ENCODE results near the gene HCRTR1. TPM values are rescaled to one million over a fixed set of nuclear protein-coding genes. Genes with fewer than 3 reads are reported as not detected.

HCRTR1 gene
- total RNA-seq, 4 donors from 2014 or later, result 0.59 TPM; not detected in 3

- Histone ChIP-seq H3K36me3 (peaks cover 0 to 44% of the 10 kb centered on the region in 2 donors), H3K27me3 (no peaks in the 10 kb centered on the region), H3K27ac (peak overlapping the region; percentile 68 to 99 (median 88)), H3K4me3 (no peak overlapping the region), H3K4me1 (peaks cover 62 to 75% of the 10 kb centered on the region in 2 donors), H3K9me3 (no peaks in the 10 kb centered on the region)
- intact Hi-C loops (cut with DNase I; ENCODE audit: low total_unique reads), result no loop called here
- no peak for ATAC-seq
- in situ Hi-C loops (cut with MboI; ENCODE audit: low sequenced_read_pairs in 4 of 4), result no loop called here
- TF ChIP-seq POLR2A (IDR thresholded peaks at IDR 0.05) (no peak), CTCF (IDR thresholded peaks at IDR 0.05 in 4 of 5, conservative IDR thresholded peaks at IDR 0.05 in 1 of 5) (no peak)
- DNase-seq, result no peak
These were observed 15.2 kb downstream of the HCRTR1 start for GRCh38 chr1:31632649-31633048.

- H3K9me3 ChIP-seq, result no peaks in the 10 kb centered on the region
- DNase-seq (peak in 1 of 2 donors; percentile 64), ATAC-seq (peak in 1 of 2 donors; percentile 17)
- peaks cover 63 to 76% of the 10 kb centered on the region in 2 donors for H3K4me1 ChIP-seq
- H3K27me3 ChIP-seq, result no peaks in the 10 kb centered on the region
- H3K27ac ChIP-seq, result peak overlapping the region; percentile 68 to 99 (median 88)
- H3K4me3 ChIP-seq, result no peak overlapping the region
- intact Hi-C loops (cut with DNase I; ENCODE audit: low total_unique reads) (no loop called here), in situ Hi-C loops (cut with MboI; ENCODE audit: low sequenced_read_pairs in 4 of 4) (no loop called here)
- no peak for TF ChIP-seq POLR2A (IDR thresholded peaks at IDR 0.05)
- TF ChIP-seq CTCF (IDR thresholded peaks at IDR 0.05 in 4 of 5, conservative IDR thresholded peaks at IDR 0.05 in 1 of 5), result peak; percentile 22 to 66 (median 46)
- H3K36me3 ChIP-seq, result peaks cover 0 to 44% of the 10 kb centered on the region in 2 donors
These were observed 15.6 kb downstream of the HCRTR1 start for GRCh38 chr1:31633117-31633516.

- H3K4me3 ChIP-seq, result peak overlapping the region in 1 of 4 donors; percentile 7
- peak; percentile 71 to 86 for ATAC-seq
- TF ChIP-seq CTCF (IDR thresholded peaks at IDR 0.05 in 4 of 5, conservative IDR thresholded peaks at IDR 0.05 in 1 of 5) (no peak), POLR2A (IDR thresholded peaks at IDR 0.05) (peak; percentile 44 to 68)
- H3K36me3 ChIP-seq, result peaks cover 0 to 10% of the 10 kb centered on the region in 2 donors
- intact Hi-C loops (cut with DNase I; ENCODE audit: low total_unique reads), result no loop called here
- DNase-seq, result peak; percentile 32 to 48
- in situ Hi-C loops (cut with MboI; ENCODE audit: low sequenced_read_pairs in 4 of 4), result no loop called here
- H3K9me3 ChIP-seq, result no peaks in the 10 kb centered on the region
- H3K27ac ChIP-seq, result peak overlapping the region; percentile 87 to 99 (median 96)
- no peaks in the 10 kb centered on the region for H3K27me3 ChIP-seq
- peaks cover 76 to 92% of the 10 kb centered on the region in 2 donors for H3K4me1 ChIP-seq
These were observed 20.6 kb downstream of the HCRTR1 start for GRCh38 chr1:31637915-31638673.

- H3K4me1 ChIP-seq, result peaks cover 78 to 88% of the 10 kb centered on the region in 2 donors
- peak overlapping the region; percentile 87 to 99 (median 96) for H3K27ac ChIP-seq
- H3K36me3 ChIP-seq, result peaks cover 0 to 7% of the 10 kb centered on the region in 2 donors
- TF ChIP-seq POLR2A (IDR thresholded peaks at IDR 0.05) (peak; percentile 57 to 66), CTCF (IDR thresholded peaks at IDR 0.05 in 4 of 5, conservative IDR thresholded peaks at IDR 0.05 in 1 of 5) (no peak)
- intact Hi-C loops (cut with DNase I; ENCODE audit: low total_unique reads), result loop anchor here (1.0 kb wide), 1 partner anchor 12 kb away; no protein-coding TSS in a partner anchor
- DNase-seq, result peak; percentile 30 to 59
- ATAC-seq, result peak; percentile 68 to 74
- H3K4me3 ChIP-seq, result peak overlapping the region in 1 of 4 donors; percentile 7
- H3K27me3 ChIP-seq, result no peaks in the 10 kb centered on the region
- in situ Hi-C loops (cut with MboI; ENCODE audit: low sequenced_read_pairs in 4 of 4), result no loop called here
- no peaks in the 10 kb centered on the region for H3K9me3 ChIP-seq
These were observed 22.1 kb downstream of the HCRTR1 start for GRCh38 chr1:31639543-31639942.
